Activated gamma-delta T cell treated with anti-CD3 and anti-CD28 coated beads, Interleukin-2, amount 50 U/mL, for 16 hours (primary cell): ENCODE results near the gene MICAL3.
"Not testable (repeated sequence)": the region's sequence is repeated elsewhere in the genome, so short reads cannot be mapped to it uniquely, and the experiment has no call there.

Experiments
- DNase-seq: peaks from one replicate; pipeline ENCODE4 v3.0.0-alpha.2; 2020; ENCODE audit warnings: low read depth

MICAL3 gene

DNA sequence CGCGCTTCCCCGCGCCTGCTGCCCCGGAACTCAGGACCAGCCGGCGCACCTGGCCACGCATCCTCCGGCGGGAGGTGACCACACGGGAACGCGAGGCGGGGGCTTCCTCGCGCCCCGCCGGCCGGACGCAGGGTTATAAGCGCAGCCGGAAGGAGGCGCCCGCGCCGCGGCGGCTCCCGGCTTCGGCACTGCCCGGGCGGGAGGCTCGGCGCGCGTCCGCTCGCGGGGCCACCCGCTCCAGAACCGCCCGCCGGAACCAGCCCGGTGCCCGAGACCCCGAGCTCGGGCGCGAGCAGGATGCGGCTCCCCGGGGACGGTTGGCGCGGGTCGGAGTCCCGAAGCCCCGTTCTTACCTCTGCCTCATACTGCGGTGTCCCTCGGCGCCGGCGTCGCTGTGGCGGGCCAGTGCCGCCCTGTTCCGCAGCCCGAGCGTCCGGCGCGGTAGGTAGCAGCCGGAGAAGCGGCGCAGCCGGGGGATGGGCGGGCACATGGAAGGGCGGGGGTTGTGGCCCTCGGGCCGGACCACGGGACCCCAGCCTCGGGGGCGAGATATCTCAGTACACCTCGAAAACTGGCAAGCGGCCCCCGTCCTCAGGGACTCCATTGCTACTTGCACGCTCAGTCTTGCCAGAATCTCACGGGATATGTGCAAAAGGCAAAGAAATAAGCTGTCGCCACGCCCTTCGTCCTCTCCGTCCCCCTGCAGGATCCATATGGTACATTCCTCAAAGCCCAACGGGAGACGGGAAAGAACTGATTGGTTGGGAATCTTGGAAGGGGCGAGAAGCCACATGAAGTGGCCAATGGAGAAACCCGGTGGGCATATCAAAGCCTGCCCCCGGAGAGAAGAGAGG lies 23.1 kb downstream of the MICAL3 start:
- peak; percentile 44 for DNase-seq

DNA sequence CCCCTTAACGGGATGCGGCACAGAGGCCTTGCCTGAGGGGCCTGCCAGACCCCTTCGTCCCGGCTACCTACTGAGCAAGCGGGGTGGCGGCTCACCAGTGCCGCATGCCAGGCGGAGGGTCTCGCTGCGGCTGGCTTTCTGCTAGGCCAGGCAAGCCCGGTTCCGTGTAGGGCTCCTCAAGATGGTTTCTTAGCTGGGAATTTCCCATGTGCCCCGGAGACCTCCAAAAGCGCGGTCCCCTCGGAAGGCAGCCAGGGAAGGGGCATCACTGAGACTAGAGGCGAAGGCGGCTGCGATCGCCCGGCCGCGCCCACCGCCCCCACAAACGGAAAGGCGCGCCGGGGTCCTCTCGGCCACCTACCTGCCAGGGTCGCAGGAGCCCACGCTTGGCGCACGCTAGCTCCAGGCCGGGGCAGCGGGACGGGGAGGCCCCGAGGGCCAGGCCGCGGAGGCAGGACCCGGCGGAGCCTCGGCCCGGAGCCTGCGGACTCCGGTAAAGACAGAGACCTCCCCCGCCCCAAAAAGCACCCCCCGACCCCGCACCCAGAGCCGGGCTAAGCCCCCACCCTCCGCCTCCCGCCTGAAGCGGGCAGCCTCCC lies 23.8 kb downstream of the MICAL3 start:
- no peak for DNase-seq

DNA sequence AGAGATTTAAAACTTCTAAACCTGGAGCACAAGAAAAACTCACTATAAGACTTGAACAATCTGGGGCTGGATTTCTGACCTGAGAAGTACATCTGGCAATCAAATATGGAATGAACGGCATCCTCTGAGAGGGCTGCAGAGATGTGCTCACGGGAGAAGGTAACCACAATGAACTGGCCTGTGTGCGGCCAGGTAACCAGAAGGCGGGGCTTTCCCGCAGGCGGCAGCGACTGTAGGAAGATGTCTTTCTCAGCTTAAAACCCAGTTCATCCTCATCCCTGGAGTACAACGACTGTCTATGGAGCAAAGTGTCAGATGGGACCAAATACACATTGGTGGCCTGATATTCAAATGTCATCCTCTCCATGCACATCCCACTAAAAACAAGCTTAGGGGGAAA lies 24.5 kb downstream of the MICAL3 start:
- no peak for DNase-seq

DNA sequence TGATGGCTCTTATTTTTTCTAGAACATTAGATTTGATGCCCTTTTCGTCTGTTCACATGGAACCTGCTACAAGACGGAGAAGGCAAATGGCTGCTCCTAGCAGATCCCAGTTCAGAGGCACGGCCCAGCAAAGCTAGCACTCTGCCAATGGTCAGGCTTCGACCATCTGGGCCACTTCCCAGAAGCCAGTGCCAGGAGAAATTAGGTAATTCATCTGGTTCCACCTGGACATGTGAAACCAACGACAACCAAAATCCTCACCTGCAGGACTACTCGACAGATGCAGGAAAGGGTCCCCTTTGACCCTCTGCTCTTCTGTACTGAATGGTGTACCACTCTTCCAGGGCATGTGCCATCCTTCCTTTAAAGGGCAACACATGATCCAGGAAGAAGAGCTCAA lies 25.4 kb downstream of the MICAL3 start:
- DNase-seq, result no peak

DNA sequence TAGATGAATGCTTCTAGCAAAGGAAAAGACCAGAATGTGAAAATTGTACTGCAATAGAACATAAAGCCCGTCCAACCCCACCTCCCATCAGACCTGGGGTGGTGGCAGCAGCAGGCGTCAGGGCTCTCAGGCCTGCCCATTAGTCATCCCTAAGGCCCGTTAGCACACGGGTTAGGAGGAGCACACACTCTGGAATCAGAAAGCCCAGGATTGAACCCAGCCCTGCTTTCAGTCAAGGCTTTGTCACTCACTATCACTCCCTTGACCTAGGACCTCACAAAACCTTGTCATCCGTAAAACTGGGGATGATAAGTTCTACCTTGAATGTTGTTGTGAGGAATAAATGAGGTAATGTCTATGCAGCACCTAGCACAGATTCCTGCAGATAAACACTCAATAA lies 26.9 kb downstream of the MICAL3 start:
- no peak for DNase-seq

DNA sequence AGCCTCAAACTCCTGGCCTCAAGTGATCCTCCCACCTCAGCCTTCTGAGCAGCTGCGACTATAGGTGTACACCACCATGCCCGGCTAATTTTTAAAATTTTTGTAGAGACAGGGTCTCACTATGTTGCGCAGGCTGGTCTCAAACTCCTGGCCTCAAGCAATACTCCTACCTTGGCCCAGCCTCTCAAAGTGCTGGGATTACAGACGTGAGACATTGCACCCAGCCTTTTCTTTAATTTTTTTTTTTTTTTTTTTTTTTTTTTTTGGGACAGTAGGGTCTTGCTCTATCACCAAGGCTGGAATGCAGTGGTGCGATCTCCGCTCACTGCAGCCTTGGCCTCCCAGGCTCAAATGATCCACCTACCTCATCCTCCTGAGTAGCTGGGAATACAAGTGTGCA lies 29.1 kb downstream of the MICAL3 start:
- not testable (repeated sequence) for DNase-seq

DNA sequence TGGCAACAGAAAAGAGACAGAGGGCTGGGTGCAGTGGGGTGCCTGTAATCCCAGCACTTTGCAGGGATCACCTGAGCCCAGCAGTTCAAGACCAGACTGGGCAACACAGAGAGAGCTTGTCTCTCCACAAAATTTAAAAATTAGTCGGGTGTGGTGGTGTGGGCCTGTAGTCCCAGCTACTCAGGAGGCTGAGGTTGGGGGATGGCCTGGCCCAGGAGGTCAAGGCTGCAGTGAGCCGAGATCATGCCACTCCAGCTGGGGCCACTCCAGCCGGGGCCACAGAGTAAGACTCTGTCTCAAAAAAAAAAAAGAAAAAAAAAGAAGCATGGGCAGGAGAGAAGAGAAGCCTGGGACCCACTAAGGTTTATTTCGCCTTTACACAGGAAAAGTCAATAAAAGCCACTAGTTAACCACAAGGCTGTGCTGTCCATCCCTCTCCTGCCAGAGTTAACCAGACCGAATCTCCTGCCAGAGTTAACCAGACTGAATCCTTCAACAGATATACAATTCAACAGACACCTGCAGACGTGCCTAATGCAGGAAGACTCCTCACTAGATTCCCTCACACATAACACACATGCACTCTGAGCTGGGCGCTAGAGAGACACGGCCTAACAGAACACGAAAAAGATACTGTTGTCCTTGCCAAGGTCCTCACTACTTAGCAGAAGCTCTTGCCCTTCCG lies 29.8 kb downstream of the MICAL3 start:
- no peak for DNase-seq

DNA sequence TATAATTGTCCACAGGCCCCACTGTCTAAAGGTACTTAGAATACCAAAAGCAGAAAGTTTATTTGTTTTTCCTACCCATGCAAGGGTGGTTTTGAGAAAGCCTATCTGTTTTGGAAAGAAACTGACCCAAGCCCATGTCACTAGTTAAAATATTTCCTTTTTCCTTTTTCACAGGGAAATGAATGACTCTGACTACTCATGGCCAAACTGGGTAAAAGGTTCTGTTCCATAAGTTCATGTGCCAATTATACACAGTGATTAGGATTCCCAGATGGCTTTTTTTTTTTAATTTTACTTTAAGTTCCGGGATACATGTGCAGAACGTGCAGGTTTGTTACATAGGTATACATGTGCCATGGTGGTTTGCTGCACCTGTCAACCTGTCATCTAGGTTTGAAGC lies 31.4 kb downstream of the MICAL3 start:
- DNase-seq, result not testable (repeated sequence)

DNA sequence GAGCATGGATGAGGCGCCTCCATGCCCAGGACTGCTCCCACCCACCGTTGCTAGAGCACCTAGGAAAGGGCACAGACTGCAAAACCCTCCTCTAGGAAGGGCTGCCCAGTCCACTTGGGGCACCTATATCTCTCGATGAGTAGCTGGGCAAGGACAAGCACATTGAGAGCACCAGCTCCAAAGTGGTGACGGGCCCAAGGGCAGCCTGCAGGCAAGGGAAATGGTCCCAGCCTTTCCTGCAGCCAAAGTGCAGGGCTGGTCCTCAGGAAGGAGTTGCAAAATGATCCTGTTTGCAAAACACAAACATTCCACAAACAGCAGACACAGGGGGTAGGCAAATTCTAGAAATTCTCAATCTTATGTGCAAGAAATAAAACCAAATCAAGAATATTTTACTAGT lies 32.4 kb downstream of the MICAL3 start:
- DNase-seq, result not testable (repeated sequence)

DNA sequence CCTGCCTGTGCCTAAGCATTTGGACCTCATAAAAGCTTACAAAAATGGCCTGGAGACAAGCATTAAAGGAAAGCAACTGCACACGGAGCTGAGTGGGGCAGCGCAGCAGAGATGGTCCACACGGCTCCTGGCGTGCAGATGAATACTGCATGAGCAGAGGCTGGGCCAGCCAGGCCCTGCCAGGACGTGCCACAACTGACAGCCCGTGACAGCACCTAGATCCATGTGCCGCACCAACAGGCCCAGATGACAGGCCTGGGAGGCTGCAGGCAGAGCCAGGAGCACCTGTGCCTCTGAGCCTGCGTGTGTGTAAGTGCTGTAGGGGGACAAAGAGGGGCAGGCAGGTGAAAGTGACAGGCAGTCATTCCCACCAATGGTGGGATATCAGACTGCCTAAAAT lies 33.4 kb downstream of the MICAL3 start:
- DNase-seq, result no peak

DNA sequence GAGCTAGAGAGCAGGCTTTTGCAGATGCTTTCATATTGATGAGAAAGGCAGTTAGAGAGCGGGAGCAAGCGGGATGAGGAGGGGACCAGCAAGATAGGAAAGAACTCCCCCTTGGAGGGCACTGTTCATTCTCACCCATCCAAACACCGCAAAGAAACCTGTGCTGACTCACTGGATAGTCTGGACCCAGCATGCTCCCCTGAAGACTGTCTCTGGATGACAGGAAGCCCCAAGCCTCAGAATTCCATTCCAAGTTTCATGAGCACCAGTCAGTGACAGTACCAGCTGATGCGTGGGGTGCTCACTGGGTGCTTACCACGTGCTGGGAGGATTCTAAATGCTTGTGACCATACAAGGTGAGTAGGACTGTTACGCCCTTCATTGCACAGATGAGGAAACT lies 34.2 kb downstream of the MICAL3 start:
- no peak for DNase-seq

DNA sequence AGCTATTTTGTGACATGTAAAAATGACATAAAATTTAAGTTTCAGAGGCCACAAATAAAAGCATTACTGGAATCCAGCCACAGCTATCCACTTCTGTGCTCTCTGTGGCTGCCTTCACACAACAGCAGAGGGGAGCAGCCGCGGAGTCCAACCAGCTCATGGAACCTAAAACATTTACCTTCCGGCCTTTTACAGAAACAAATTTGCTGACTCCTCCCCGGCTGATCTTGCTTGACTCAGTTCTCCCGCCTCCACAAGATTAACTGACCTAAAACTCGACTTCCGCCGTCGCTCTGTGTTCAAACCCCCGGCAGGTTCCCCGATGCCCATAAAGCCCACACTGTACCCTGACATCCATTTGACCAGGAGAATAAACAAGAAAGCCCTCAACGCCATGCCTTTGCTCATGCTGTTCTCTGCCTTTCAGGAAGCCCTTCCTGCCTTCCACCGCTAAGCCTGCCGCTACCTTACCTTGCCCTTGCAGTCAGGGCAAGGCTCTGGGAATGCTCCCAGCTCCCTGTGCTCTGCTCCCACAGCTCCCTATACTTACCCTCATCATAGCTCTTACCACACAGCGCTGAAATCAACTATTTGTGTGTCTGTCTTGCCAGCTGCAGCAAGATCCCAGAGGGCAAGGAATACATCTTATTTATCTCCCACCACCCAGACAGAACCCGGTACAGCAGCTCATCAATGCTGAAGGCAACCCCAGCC lies 35.4 kb downstream of the MICAL3 start:
- DNase-seq, result no peak

DNA sequence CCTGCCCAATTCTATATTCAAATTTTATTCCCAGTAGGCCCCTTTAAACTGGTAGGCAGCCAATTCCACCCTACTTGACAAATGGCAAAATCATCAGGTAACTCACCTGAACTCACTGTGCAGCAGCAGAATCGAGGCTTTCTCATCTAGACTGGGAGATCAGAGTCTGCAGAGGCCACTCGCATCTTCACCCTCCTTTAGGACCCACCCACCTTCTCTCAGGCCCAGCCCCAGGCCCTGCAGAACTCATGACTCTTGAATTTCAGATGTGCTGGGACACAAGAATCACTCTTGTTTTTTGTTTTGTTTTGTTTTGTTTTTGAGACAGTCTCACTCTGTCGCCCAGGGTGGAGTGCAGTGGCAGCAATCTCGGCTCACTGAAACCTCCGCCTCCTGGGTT lies 38.8 kb downstream of the MICAL3 start:
- DNase-seq, result no peak

DNA sequence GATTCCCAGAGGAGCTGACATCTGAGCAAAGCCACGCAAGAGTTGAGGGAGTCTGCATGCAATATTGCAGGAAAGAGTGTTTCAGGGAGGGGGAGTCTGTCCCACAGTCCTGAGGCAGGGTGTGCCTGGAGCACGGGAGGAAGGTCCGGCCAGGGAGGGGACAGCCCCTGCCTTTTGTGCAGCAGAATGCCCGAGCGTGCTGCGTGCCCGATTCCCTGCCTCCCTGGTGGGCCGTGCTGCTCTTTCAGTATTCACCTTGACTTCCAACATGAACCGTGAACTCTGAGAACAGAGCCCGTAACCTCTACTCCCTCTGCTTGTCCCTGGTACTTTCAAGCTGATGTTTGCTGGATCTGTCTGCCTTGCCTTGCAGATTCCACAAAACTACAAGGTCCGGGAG lies 39.3 kb downstream of the MICAL3 start:
- DNase-seq, result not testable (repeated sequence)

DNA sequence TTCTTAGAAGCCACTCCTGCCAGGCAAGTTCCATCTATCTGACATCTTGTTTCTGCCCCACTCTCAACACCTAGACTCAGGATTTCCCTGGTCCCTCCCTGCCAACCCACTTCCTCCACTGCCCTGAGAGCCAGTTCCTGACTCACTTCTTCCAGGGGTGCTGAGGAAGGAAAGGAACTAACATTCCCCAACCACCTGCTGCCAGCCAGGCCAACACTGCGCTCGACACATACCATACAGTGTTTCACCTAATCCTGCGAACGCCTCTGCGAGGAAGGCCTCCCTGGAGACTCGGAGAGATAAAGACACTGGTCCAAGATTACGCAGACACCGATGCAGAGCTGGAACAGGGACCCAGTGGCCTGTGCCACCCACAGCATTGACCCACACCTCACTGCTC lies 40.2 kb downstream of the MICAL3 start:
- no peak for DNase-seq

DNA sequence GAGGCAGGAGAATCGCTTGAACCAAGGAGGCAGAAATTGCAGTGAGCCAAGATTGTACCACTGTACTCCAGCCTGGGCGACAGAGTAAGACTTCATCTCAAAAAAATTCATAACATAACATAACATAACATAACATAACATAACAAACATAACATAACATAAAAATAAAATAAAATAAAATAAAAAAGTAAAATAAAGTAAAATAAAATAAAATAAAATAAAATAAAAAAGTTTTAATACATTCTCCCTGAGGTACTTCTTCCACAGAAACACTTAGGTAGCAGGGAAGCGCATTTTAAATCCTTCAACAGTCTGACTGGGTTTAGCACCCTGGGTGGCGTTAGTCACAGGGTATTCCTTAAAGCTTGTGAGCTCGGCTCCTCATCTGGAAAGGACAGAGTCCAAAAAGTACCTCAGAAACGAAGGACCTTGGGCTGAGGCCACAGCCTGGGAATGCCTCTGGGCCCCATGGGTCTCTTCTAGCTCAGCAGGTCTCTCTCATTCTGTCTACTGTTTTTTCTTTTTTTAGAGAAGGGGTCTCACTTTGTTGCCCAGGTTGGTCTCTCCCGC lies 41.7 kb downstream of the MICAL3 start:
- DNase-seq, result no peak

DNA sequence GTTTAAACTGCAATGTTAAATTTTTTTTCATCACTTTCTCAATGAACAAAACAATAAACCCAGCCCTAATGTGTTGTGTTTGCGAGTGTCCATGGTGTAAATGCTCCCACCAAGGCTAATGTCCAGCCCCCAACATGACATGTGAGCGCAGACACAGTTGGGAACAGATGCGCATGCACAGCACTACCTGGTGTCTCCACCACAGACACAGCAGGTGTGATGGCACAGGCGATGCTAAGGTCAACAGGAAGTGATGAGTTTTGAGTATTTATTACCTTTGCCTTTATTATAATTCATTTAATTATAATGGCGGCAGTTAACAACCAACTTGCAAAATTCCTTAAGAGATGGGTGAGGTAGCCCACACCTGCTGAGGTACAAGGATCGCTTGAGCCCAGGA lies 42.9 kb downstream of the MICAL3 start:
- no peak for DNase-seq

DNA sequence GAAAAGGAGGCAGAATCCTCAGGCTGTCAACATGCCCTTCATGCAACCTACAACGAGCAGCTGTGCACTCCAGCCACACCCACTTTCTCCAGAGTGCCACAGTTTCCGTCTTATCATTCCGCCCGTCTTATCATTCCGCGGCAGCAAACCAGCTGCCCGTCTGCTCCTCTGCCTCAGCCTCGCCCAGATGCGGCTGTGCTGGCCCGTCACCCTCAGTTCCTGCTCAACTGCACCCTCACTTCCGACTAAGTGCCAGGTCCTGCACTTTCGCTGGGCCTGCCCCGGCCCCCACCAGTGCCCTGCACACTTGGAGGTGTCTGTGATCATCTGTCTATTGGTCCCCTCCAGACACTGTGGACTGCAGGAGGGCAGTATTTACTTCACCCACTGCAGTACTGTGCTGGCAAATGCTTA lies 43.7 kb downstream of the MICAL3 start:
- no peak for DNase-seq

DNA sequence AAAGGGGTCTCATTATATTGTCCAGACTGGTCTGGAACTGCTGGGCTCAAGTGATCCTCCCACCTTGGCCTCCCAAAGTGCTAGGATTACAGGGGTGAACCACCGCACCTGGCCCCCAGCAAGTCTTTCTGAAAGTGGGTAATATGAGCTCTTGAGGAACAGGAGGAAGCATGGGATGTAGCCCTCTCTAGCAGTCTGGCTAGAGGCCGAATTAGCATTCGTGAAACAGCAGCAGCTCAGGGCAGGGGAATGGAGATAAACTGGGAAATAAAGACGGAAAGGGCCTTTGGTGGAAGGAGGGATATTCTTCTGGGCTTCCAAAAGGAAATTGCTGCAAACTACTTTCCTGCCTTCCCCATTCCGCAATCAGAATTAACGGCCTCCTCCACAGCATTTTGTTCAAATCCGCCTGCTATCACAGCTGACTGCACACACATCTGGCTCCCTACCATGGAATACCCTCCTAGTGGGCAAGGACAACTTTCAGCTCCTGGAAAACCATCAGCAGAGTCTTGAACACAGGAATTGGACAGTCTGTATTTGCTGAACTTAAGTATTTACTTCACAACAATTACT lies 44.3 kb downstream of the MICAL3 start:
- no peak for DNase-seq

DNA sequence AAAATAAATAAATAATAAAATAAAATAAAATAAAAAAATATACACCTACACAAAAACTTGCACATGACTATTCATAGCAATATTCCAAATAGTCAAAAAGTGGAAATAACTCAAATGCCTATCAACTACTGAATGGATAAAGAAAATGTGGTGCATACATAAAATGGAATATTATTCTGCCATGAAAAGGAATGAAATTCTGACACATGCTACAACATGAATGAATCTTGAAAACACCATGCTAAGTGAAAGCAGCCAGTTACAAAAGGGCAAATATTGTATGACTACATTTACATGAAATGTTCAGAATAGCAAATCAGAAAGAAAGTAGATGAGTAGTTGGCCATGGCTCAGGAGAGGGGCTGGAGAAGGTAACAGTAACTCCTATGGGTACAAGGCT lies 46.3 kb downstream of the MICAL3 start:
- DNase-seq, result no peak

DNA sequence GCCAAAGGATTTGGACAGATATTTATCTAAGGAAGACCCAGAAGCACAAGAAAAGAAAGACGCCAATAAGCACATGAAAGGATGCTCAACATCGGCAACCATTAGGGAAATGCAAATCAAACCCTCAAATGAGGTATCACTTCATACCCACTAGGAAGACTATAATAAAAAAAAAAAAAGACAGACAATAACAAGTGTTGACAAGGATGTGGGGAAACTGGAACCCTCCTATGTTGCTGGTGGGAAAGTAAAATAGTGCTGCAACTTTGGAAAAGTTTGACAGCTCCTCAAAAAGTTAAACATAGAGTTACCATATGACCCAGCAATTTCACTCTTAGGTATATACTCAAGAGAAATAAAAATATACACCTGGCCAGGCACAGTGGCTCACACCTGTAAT lies 47.0 kb downstream of the MICAL3 start:
- no peak for DNase-seq

DNA sequence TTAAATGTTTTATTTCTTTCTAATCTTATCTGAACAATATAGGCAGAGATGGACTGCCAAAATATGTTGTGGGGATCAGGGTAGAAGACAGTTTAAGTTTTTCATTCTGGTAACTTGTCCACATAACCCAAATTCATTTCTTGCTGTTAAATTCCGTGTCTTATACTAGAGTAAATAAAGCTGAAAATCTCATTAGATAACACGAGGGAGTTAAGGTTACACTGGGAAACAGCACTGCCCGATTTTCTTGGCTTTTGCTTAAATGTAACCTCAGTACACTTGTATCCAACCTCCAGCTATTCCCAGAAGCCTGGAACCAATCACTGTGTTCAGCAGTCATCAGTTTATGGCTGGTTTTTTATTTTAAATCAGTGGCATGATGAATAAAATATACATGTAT lies 48.2 kb downstream of the MICAL3 start:
- DNase-seq, result no peak
